NCI-H1417 (cell line): Measurements from ENCODE around the gene VWA5B1.

ENCODE experiments used
- DNase-seq, 3 experiments: peaks; one replicate each; lab custom pipeline; 2025; lab: John Stamatoyannopoulos, UW

Gene VWA5B1

DNA sequence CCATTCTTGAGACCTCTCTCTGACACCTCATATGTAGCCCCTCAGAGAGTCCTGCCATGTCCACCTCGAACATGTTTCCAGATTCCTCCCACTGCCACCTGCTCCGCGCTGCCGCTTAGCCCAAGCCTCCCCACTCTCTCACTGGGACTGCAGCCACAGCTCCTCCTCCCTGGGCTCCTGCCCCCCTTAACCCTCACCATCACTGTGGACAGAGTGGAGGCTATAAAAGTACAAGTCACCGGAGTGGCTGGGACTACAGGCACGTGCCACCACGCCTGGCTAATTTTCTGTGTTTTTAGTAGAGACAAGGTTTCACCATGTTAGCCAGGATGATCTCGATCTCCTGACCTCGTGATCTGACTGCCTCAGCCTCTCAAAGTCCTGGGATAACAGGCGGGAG lies 77.0 kb downstream of the VWA5B1 start:
- peak in 2 of 3 experiments; percentile 29 to 34 for DNase-seq

GRCh38 chr1:20368866-20369470 lies 78.3 kb downstream of the VWA5B1 start:
- DNase-seq: peak in 2 of 3 experiments; percentile 78 to 92

- DNase-seq: peak; percentile 29 to 81 (median 75)
Measured at GRCh38 chr1:20370698-20371097, 80.0 kb downstream of the VWA5B1 start.

- no peak for DNase-seq
Measured at GRCh38 chr1:20371411-20371810, 80.7 kb downstream of the VWA5B1 start.

DNA sequence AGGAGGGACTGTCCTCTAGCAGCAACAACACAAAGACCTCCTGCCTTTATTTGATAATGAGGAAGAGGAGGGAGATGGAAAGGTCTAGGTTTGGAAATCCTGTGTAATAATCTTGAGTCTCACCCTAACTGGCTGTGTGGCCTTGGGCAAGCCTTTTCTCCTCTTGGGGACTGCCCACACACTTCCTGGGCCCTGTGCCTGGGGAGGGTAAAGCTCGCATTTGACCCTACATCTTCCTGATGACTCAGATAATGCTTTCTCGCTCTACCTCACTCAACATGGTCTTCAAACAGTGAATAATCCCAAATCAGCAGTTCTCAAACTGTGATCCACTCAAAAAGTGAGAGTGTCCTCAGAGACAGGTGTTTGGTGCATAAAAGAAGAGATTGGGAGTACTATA lies 81.2 kb downstream of the VWA5B1 start:
- no peak for DNase-seq

GRCh38 chr1:20372676-20373075 lies 82.0 kb downstream of the VWA5B1 start:
- DNase-seq: no peak

DNA sequence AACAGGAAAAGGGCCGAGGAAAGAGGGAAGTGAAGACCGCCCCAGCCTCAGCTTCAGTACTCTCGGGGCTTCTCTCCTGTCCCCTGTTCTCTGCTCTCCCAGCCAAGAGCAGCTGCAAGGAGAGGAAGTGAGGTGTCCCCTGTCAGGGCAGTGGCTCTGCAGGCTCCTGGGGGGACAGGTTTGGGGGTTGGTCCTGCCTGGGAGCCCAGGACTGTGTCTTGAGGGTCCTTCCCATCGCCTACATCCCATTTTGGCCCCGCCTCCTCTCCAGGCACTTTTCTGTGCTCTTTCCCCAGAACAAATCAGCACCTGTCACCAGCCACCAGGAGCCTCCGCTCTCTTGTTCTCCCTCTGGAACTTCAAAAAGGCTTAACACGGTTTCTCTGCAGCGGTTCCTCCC lies 82.6 kb downstream of the VWA5B1 start:
- peak in 2 of 3 experiments; percentile 28 to 48 for DNase-seq

- peak in 2 of 3 experiments; percentile 28 to 53 for DNase-seq
Measured at GRCh38 chr1:20373764-20374163, 83.1 kb downstream of the VWA5B1 start.

GRCh38 chr1:20375563-20375962 lies 84.9 kb downstream of the VWA5B1 start:
- DNase-seq: no peak

DNA sequence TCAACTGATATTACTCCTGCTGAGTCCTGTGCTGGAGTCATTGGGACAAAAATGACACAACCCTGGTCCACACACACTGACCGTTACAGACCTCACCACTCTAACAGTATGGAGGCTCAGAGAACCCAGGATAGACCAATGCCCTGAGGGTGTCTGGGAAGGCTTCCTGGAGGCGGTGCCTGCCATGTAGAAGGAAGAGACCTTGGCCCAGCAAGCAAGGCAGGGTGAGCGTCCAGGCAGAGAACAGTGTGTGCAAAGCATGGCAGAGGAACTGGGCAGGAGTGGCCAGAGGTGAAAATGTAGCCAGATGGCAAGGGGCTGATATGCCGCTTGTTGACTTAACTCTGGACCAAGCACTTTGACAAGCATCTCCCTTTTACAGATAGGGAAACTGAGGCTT lies 85.5 kb downstream of the VWA5B1 start:
- DNase-seq: no peak

DNA sequence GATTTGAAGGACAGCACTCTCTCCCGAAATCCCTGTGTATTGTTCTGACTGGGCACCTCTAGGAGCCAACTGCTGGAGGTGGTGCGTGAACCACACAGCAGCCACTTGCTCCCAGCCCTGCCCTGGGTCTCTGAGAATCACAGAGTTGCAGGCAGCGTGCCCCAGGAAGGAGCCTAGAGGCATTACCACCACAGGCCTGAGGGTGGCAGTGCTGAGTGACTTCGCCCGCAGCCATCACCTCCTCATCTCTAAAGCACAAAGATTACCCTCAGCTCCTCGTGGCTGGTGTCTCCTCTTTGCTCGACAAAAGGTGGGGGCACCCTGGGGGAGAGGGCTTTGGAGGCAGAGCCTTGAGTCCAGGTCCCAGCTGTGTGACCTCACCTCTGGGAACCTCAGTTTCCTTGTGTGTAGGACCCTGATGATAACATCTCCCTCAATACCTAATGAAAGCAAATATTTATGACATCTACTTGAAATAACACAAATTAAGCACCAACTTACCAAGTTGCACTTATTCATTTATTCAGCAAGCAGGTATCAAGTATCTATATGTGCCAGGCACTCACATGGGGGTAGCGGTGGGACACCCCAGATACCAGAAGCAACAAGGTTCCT lies 86.3 kb downstream of the VWA5B1 start:
- DNase-seq: peak; percentile 23 to 57 (median 32)

DNA sequence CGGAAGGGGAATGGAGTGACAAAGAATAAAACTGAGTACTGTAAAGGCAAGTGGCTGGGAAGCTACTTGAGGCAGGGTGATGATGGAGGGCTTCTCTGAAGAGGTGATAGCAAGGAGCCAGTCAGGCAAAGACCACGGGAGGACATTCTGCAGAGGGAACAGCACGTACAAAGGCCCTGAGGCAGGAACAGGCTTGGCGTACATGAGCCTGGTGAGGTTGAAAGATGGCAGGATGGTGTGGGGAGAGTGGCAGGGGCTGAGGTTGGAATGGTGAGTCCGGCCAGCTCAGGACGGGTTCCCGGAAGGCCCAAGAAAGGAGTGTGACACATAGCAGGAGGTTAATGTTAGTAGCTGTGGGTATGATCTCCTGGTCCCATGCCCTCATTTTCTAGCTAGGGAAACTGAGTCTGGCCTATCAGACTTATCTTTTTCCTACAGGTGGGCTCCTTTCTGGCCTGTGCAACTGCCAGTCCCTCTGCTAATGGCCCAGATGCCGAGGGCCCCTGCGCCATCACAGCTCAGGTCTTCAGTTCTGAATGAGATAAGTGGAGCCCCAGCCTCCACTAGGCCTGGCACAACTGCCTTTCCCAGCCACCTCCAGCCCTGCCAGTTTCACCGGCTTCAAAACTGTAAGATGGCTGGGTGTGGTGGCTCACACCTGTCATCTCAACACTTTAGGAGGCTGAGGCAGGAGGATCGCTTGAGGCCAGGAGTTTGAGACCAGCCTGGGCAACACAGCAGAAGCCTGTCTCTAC lies 87.0 kb downstream of the VWA5B1 start:
- no peak for DNase-seq

GRCh38 chr1:20379075-20379474 lies 88.4 kb downstream of the VWA5B1 start:
- no peak for DNase-seq

DNA sequence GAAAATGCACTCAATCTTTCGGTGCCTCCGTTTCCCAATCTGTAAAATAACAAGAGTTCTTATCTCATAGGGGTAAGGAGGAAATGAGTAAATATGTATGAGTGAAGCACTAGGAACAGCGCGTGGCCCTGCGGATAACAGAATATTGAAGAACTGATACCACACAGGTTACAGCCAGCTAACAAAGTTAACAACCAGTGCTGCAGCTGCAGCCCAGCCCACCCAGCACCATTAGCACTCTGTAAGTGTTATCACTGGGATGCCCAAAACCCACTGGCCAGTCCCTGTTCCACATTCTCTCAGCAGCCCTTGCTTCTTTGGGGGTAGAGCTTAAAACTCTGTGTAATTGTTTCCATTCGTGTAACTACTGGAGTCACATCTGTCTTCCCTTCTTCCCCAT lies 89.5 kb downstream of the VWA5B1 start:
- DNase-seq: no peak

GRCh38 chr1:20380616-20381035 lies 90.0 kb downstream of the VWA5B1 start:
- DNase-seq: no peak

DNA sequence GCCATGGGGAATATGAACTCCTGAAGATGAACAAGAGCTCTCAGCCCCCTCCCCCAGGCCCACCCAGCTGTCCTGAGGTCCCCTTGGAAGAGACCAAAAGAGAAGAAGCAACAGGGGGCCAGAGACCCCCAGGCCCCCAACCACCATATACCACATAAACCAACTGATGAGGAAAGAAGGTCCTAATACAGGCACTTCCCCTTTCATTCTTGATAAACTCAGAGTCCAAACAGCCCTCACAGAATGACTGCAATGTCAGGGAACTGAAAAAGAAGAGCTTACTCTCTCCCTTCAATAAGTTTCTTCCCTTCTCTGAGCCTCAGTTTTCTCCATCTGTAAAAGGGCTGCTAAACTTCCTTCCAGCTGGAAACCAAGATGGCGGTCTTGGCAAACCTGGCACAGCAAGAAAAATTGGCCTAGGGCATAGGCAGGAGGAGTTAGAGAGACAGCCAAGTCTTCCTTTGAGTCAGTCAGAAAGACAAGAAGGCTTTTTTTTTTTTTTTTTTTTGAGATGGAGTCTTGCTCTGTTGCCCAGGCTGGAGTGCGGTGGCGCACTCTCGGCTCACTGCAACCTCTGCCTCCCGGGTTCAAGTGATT lies 90.5 kb downstream of the VWA5B1 start:
- no peak for DNase-seq

DNA sequence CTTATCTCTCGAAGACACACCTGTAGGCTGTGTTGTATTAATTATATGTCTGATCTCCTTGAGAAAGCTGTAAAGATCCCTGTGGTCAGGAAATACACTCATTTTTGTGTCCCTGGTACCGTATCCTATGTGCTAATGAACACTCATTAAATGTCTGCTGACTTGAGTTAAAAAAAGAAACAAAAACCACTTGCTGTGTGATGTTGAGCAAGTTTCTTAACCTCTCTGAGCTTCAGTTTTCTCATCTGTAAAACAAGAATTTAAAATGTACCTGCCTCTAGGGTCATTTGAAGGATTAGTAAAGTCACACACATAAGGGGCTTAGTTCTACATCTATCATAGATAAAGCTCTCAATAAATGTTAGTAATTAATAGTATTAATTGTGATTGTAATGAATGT lies 91.3 kb downstream of the VWA5B1 start:
- no peak for DNase-seq

GRCh38 chr1:20382711-20383110 lies 92.0 kb downstream of the VWA5B1 start:
- DNase-seq: peak in 2 of 3 experiments; percentile 48 to 72

DNA sequence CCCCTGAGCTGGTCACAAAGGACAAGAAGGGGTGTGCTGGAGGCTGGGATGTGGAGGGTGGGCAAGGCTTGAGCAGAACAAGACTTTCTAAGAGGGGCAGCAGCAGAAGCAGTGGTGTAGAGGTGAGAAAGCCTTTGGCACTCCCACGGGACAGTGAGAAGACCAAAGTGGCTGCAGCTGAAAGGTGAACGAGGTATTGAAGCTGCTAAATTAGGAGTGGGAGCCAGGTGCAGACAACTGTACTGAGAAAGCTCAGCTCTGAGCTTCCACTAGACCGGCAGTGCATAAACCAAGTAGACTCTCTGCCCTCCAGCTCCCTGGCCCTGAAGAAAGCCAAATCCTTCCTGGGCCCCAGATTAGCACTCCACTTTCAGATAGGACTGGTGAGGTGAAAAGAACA lies 93.0 kb downstream of the VWA5B1 start:
- peak in 1 of 3 experiments; percentile 33 for DNase-seq

GRCh38 chr1:20385630-20386029 lies 95.0 kb downstream of the VWA5B1 start:
- no peak for DNase-seq

DNA sequence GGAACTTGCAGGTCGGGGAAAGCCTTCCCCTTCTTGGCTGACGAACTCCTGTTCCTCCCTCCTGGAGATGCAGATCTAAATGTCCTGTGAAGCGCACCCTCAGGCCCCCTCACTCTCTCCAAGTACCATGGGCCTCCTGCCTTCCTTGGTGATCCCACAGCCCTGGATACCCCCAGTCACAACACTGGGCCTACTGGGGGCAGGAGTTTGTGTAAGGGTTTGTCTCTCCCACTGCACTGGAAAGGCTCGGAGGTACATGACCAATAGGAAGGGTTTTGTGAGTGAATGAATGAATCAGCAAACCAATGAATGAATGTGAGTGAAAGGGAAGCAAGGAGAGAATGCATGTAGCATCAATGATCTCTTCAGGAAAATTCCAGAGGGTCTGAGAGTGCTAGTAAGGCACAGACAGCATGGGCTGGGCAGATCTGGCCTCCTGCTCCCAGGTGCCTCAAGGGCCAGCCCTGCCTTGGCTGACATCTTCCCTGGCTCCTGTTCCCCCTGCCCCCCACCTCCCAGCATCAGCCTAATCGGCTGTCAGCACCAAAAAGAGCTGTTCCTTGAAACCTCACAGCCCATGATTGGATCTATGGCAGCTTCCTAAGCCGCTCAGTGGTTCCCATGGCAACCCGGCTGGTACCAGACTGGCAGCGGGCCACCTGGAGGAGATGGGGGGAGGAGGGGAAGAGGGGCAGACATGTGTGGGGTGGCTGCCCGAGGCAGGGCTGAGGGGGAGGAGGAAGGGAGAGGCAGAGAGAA lies 95.8 kb downstream of the VWA5B1 start:
- peak; percentile 17 to 93 (median 81) for DNase-seq

GRCh38 chr1:20389571-20389970 lies 98.9 kb downstream of the VWA5B1 start:
- no peak for DNase-seq
